Stimulated activated CD8-positive, alpha-beta memory T cell treated with anti-CD3 and anti-CD28 coated beads, Interleukin-15, amount 100 ng/mL, for 24 hours (primary cell): ENCODE measurements around the gene SASH1.

ENCODE experiments used
- DNase-seq: peaks from one replicate; pipeline ENCODE4 v3.0.0-alpha.2; 2020; ENCODE audit warnings: low read depth

The SASH1 gene

DNA sequence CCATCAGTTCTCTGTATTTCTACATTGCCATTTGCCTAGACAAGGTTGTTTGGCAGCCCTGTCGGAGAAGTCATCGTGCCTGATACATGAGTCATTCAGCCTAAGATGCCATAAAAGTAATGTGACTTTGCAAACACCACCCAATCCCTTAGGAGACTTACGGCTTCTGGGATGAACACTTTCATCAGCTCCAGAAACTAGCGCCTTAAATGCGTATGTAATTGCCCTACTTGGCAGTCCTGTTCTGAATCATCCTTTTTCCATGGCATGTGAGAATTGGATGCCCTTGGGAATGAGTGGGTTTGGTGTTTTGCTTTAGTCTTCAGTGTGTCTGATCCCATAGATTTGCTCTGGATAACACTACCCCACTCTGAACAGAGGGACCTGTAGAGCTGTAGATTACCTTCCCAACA is 158.5 kb downstream of the SASH1 start:
- DNase-seq, result no peak

GRCh38 chr6:148502083-148502772 is 159.6 kb downstream of the SASH1 start:
- no peak for DNase-seq

GRCh38 chr6:148502773-148503135 is 160.1 kb downstream of the SASH1 start:
- DNase-seq, result no peak

- no peak for DNase-seq
Measured at GRCh38 chr6:148503703-148504102, 161.1 kb downstream of the SASH1 start.

GRCh38 chr6:148507774-148508173 is 165.1 kb downstream of the SASH1 start:
- DNase-seq, result no peak

DNA sequence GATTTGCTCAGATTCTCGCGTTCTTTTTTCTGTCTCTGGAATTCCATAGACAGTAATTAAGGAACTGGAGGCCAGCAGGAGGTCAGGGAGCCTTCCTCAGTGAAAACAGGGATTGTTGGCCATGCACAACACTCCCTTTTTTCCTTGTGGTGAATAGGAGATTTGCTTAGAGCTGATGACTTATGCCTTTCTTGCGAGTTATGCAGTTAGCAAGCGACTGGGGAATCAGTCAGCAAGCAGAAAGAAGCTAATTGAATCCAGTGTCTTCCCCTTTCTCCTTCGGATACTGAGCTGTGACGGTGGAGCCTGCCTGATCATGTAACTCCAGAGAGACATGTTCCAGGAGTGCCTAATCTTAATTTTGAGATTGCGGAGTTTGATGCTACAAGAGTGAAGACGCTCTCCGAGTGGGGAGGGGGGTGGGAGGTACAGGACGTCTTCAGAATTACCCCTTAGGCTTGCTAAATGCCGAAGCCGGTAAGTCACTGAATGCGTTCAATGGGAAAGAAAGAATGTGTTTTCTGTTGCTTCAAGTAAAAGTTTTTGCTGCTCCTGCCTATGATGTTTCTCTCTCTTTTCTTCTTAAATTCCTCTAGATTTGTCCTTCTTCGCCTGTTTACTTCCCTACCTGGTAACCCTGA is 165.9 kb downstream of the SASH1 start:
- DNase-seq, result no peak

GRCh38 chr6:148509119-148509799 is 166.6 kb downstream of the SASH1 start:
- no peak for DNase-seq

- no peak for DNase-seq
Measured at GRCh38 chr6:148509800-148510581, 167.4 kb downstream of the SASH1 start.

DNA sequence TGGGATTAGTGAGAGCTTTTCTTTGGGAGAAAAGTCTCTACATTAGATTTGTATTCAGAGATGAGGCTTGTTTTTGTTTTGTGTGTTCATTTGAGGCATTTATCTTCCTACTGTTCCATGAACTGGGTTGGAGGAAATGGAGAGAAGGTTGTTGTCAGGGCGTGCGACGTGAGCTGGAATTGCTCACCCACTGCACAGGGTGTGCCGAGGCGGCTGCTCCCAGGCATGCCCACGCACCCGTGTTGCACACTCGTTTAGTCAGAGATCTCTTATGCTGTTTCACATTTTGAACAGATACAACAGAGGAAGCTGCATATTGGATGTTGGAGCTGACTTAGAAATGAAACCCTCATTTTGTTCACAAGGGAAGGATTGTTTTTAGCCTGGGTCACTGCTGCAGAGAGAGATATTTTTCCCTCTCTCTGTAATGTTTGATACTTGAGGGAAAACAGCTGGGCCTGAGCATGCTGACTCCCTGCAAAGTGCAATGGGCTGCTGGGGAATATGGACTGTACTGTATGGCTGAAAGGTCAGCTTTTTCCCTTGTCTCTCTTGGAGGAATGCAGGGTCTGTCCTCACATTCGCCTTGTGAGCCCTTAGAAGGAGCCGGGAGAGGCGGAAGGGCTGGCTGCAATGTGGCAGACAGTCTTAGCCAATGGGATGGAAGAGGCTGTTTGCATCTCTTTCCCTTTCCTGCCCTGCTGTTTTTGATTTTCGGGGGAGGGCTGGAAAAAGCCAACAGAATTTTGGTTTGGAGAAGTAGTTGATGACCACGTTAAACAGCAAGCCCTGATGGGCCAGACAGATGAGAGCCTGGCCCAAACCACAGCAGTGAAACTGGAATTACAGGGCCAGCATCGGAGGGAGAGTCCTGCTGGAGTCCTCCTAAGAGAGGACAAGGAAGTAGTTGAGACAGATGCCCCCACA is 170.8 kb downstream of the SASH1 start:
- no peak for DNase-seq

GRCh38 chr6:148514091-148514845 is 171.6 kb downstream of the SASH1 start:
- no peak for DNase-seq

DNA sequence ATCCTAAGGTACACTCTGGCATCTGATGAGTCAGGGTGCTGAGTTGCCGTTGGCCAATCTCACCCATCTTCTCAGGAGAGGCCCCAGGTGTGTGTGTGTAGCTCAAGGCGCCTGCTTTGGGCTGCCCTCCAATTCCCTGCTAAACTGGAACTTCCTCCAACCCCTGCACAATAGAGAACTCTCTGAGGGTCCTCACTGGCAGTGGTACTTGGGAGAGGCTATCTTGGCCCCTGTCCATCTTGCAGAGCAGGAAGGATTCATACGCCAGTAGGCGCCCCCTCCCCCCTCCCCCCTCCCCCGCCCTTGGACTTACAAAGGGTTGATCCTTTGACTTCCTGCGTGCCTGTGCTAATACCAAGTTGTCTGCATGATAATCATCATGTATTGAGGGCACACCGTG is 173.6 kb downstream of the SASH1 start:
- no peak for DNase-seq

DNA sequence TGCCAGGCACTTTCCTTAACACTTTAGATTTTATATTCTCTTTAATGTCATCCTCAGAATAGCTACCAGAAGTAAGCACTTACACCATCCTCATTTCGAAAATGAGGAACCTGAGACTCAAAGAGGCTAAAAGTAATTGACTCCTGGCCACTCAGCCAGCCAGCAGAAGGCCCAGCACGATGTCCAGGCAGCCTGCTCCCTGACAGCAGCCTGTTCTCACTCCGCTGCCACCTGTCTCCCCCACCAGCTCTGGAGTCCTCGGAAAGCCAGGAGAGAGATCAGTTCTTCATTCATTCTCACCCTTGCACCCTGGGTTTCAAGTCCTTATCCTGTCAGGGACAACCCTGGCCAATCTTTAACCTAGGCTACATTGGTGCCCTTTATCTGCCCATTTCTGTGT is 174.0 kb downstream of the SASH1 start:
- no peak for DNase-seq

DNA sequence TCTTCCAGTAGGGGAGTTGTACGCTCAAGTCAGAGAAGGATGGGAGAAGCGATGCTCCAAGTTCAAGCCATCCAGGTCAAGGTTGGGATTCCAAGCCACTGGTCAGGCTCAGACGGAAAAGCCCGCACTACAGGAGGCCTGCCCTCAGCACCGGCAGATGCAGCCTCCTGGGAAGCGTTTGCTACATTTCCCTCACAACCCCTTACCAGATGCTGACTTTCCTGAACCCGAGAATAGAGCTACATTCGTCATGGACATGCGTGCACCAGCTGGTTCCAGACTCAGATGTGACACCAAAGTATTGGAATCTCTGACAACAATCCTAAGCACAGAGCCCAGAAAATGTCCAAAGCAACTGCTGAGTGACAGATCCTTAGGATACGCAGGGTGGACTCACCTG is 174.8 kb downstream of the SASH1 start:
- DNase-seq, result no peak

GRCh38 chr6:148518511-148519156 is 176.0 kb downstream of the SASH1 start:
- no peak for DNase-seq

DNA sequence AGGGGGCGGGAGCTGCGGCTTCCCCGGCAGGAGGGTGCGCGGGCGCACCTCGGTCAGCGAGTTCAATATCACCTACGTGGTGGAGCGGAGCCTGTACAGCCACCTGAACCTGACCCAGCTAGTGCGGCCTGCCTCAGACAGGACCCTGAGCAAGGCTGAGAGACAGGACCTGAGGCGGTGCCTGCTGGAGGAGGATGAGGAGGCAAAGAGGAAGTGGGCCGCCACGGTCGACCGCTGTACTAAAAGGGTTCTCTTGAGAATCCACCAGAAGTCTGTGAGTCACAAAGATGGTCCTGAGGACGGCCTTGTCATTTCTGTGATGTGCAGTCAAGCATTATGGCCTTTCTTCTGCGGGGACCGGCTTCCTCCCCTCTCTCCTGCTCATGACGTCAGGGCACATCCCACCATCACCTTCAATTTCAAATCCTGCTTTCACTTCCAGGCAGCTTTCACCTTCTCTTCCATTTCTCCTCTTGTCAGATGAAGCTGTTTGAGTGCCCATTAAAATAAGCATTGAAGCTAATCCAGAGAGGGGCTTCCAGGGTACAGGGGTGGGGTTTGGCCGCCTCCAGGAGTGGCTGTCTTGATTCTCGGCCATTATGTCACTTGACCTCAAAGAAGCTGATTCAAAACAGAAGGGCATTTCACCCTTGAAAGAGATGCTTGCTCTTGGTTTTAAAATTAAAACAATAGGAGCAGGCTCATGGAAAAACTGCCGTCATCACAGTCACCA is 177.6 kb downstream of the SASH1 start:
- DNase-seq, result no peak

- no peak for DNase-seq
Measured at GRCh38 chr6:148521158-148521557, 178.5 kb downstream of the SASH1 start.

- no peak for DNase-seq
Measured at GRCh38 chr6:148521586-148521985, 178.9 kb downstream of the SASH1 start.

DNA sequence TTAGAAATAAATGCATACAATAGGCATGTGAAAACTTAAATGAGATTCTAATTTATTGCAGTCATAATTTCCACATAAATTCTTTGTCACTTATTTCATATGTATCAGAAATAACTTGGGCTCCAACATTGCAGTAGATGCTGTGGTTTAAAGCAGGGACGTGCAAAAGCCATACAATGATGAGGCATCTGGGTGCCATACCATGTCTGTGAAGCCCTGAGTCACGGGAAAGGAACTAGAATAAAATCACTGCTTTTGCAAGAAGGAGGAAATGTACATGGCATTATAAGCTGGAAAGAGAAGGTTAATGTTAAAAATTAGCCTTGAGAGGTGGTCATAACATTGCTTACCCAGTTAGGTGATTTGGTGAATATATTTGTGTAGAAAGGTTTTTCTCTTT is 180.4 kb downstream of the SASH1 start:
- no peak for DNase-seq

- no peak for DNase-seq
Measured at GRCh38 chr6:148523551-148523950, 180.9 kb downstream of the SASH1 start.

DNA sequence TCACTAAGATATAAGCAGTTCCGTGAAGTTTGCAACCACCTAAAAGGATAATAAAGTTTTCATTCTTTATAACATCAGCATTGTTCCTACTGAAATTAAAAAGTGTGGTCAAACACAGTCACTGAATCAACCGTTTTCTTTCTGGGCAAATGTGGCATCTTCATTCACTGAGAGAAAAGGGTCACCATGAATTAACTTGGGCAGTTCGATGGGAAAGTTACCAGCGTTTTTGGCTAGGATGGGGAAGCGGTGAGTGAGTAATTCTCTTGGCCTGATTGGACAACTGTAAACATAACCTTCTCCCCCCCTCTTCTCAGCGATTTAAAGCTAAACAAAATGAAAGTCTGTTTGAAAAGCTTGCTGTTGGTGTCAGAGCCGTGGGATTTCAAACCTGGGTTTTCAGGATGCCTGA is 181.8 kb downstream of the SASH1 start:
- DNase-seq, result no peak
